Jurkat, Clone E6-1 (cell line): ENCODE data around the gene KCNQ1OT1.

ENCODE experiments used
- DNase-seq: peaks from one replicate; pipeline ENCODE4 v3.0.0-alpha.2; 2011; ENCODE audit warnings: low read depth, low spot score
- H3K4me3 ChIP-seq: 2 replicates; pipeline ENCODE4 v1.5.1; 2011; ENCODE audit warnings: mild to moderate bottlenecking, low read length, control low read depth, moderate library complexity

The KCNQ1OT1 gene

DNA sequence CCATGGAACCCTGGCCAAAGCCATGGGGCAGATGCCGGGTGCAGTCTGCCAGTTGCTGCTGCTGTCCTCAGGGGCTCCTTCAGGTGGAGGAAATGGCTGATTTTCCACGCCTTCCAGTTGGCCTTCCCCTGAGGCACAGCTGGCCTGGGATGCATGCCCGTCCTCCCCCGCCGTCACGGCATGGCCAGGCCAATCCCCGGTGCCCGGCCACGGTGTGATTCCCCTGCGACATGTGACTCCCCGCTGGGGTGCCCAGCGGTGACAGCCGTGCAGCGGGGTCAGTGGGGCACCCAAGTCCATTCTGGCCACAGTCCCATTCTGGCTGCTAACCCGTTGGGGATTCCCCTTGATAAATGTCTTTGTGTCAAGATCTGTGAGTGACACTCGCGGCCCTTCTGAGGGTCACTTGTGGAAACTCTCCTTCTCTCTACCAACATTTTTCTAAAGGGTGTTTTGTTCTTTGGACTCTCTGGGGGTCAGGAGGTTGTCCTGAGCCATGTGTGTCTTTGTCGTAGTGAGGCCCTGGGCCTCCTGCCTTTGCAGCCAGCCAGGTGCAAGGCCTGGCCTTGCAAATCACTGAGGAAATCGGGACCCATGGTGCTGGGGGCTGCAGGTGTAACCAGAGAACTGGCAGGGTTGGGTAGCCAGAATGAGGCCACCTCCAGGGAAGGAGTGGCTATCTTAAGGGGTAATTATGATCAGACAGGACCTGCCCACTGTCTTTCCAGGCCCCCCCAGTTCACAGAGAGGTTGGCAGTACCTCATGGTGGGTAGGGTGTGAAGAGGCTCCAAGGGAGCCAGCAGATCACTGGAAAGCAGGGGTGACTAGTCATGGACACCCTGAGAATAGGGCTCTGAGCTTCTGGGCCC, 37.1 kb downstream of the KCNQ1OT1 start:
- no peak overlapping the region for H3K4me3 ChIP-seq
- DNase-seq = no peak

DNA sequence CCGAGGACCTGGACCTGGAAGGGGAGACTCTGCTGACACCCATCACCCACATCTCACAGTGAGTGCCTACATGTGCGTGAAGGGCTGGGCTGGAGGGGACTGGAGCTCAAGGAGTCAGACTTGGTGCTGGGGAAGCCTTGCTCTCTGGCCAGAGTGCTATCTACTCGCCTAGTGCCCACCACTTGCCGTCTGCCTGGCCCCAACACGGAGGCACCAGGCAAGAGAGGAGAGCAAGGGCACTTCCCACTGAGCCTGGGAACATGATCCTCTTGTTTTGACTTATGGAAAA, 37.8 kb downstream of the KCNQ1OT1 start:
- H3K4me3 ChIP-seq = no peak overlapping the region

DNA sequence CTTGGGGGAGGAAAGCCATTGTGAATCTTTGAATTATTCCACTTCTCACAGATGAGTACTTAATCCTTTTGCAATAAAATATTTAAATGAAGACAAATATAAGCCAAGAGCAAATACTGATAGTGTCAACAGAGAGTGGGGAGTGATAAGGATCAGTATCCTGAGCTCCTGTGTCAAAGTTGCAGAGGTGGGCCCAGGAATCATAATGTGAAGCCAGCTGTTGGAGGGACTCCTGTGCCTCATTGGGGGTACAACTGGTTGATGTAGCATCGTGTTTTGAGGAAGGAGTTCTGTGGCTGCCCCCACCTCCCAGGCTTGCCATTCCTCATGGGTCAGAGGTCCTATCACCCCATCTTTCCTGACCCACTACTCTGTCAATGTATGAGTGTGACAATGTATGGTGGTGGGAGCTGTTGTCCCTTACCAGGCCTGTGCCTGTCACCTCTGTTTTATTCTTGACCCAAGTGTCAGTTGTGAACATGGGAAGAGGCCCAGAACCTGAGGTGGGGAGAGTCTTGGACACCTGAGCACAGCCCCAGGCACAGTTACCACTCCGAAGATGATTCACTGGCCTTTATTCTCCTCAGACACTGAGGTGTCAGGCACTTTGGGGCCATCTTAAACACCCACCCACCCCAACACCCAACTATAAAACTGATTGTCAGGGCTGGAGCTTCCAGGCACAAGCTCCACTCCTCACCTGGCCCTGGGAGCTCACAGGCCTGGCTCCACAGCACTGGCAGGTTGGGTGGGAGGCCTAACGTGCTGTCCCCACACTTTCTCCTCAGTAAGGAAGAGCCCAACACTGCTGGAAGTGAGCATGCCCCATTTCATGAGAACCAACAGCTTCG, 38.4 kb downstream of the KCNQ1OT1 start:
- no peak for DNase-seq
- H3K4me3 ChIP-seq = no peak overlapping the region

More for the DNA sequence above, 37.8 kb downstream of the KCNQ1OT1 start:
- DNase-seq = no peak

DNA sequence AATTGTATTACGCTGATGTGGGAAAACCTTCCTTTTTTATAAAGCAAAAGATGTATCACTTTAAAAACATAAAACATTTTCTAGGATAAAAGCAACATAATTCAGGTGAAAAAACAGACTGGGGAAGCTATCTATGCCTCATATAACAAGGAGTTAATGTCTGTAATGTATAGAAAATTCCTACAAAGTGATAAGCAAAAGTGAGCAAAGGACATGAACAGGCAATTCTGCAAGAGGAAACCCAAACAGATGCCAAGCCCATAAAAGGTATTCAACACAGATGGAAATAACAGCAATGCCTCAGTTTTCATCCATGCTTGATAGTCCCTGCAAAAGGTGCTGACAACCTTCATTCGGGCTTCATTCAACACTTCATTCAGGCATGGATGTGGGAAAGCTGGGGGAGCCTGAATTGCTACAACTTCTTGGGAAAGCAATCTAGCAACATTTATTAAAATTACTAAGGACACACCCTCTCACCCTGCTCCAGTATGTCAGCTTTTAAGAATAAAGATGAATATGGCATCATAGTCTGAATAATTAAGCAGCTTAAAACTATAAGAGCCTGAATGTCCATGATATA, 39.3 kb downstream of the KCNQ1OT1 start:
- no peak overlapping the region for H3K4me3 ChIP-seq
- DNase-seq = no peak

DNA sequence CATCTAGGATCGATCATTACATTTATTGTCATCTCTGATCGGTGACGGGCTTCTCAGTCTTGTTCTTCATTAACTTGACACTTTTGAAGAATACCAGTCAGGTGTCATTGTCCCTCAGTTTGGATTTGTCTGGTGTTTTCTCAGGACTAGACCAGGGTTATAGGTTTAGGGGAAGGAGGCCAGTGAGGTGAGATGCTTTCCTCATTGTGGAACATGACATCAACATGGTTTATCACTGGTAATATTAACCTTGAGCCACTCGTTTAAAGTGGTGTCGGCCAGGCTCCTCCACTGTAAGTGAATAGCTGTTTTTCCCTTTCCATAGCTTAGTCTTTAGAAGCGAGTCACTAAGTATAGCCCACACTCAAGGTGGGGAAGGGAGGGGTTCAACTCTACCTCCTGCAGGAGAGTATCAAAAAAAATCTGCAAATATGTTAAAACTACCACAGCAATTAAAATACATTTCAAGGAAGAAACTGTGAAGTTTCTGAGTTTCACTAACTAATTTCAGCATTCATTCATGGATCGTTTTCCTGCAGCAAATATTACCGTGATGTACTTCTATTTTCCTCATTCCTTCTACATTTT, 42.0 kb downstream of the KCNQ1OT1 start:
- H3K4me3 ChIP-seq = no peak overlapping the region
- no peak for DNase-seq

DNA sequence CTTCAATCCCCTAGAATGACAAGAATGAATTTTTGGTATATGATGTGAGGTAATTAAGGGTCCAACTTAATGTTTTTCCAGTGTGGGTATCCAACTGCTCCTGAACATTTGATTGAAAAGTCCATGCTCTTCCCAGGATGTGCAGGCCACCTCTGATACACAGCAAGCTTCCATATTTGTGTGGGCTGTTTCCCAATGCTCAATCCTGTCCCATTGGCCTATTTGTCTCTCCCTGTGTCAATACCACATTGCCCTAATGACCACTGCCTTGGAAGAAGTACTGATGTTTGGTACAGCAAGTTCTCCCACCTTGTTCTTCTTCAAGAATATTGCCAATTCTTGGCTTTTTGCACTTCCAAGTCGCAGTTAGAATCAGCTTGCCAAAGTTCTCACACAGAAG, 42.9 kb downstream of the KCNQ1OT1 start:
- no peak overlapping the region for H3K4me3 ChIP-seq
- no peak for DNase-seq

DNA sequence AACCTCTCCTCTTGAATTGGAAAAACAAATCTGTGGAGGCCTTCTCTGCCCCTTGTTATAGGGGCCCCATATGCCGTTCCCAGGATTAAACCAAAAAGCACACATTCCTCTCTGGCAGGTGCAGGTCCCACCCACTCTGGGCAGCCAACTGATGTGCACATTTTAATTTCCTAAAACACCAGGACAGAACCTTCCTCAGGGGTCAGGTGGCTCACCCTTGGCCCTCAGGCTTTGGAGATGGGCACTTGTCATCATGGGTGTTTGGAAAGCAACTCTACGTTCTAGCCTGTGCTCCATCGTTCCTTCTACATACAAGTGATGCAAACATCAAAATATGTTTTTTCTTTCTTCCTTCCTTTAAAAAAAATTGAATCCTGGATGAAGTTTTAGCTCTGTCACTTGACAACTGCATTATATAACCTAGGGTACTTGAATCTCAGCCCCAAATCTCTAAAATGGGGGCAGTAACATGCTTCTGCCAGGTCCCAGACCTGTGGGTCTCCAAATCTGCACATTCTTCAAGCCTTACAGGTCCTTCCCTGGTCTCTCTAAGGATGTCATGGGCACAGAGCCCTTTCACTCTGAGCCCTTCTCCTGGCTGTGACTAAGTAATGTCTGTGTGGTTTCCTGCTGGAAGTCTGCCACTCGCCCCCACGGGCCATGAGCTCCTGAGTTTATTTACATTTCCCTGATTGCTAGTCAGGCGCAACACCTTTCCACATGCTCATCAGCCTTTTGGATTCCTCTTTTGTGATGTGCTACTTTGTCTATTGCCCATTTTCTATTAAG, 43.8 kb downstream of the KCNQ1OT1 start:
- H3K4me3 ChIP-seq = no peak overlapping the region
- no peak for DNase-seq

DNA sequence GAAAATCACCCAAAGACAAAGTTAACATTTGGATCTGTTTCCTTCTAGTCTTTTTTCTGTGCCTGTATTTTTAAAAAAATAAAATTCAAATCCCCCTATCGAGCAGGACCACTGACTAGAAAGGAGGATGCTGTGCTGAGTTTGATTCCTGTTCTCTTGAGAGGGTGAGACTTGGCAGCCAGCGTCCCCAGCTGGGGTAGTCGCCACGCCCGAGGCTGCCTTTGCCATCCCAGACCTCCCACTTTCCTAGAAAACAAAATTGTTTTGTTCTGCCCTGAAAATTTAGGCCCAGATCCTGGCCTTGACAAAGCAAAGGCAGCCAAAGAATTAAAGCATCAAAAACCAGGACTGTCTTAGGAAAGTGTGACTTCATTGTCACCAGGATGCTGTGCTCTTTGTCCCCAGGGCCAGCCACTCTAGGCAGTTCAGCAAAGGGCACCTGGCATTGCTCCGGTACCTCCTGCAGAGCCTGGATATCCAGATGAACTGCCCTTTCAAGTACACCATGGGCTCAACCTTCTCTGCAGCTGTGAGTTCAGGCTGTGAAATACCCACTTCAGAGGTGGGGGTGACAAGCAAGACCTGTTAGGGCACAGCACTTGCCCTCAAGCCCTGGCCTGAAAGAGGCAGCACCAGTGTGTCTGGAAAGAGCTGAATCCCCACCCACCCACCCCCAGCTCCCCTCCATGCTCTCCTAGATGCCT, 44.6 kb downstream of the KCNQ1OT1 start:
- no peak for DNase-seq
- H3K4me3 ChIP-seq = no peak overlapping the region

DNA sequence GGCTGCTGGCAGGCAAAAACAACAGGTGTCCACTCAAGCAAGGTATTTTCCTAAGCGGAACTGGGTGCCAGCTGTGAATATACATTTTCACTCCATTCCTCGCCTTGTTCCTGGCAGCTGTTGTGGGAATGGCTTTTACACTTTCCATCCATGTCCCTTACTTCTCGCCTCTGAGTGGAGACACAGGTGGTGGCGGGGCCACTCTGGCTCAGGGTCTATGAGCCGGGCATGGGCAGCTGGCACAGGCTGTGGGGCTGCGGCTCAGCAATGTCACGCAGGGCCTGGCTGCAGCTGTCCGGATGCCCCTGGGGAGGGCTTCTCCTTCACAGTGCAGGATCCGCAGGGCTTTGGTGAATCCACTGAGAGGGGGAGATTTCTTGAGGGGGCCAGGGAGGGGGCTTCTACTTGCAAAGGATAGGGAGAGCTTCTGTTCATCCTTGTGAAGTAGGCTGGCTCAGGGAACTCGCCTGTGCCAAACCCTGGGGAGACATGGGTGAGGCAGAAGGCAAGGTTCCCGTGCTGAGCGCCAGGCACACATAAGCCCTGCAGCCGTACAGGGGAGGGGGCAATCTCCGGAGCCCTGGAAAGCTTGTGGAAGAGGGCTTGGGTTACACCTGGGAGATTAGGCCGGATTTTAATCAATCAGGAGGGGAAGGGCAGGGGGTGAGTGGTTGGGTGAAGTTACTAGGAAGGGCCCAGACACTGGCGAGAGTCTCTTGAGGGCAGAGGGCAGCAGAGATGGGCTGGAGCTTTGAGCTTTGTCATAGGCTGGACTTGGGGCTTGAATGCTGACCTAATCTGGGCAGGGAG, 45.7 kb downstream of the KCNQ1OT1 start:
- H3K4me3 ChIP-seq = no peak overlapping the region

DNA sequence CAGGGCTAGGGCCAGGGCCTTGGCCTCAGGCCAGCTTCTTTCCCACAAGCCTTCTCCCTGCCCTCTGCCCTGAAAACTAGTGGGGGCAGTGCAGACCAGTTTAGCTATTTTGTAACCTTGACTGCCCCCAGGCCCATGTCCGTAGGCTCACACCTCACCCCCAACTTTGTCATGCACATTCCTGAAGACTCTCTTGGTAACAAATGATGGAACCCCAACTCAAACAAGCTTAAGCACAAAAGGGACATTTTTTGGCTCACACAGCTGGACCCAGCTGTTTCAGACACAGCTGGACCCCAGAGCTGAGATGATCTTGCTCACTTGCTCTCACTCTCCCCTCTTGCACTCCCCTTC, 46.6 kb downstream of the KCNQ1OT1 start:
- no peak for DNase-seq
- no peak overlapping the region for H3K4me3 ChIP-seq

More for the DNA sequence above, 45.7 kb downstream of the KCNQ1OT1 start:
- DNase-seq = no peak

DNA sequence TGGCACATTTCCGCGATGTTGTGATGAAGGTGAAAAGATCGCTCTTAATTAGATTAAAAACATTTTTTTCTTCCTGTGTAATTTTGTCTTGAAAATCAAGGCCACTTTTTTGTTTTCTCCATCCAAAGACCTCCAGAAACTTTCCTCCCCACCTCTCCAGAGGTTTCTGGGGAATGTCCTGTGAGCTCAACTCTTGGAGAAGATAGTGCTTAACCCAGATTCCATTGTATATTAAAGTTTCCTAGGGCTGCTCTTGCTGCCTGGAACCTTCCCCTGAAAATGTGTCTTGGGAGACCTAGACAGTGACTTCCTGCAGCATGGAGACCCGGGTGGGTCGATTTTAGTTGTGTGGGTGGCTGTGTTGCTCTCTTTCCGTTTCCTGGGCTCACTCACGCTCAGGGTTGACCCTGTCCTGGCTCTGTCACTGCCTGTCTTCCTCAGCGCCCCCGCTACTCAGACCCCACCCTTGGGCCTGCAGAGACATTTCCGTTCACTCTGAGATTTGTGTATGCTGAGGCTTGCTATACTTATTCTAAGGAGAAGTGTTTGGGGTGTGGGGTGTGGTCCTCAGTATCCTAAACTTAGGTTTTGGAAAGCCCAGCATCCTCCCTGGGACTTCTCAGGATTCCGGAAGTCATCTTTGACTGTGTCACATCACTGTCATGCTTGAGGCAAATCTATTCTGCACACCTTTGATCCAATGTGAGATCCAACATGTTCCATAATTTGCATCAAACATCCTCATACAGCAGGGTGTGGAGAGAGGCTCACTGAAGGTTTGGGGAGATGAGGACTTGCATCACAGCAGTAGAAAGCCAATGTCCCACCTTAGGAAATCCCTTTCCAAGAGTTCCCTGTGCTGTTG, 47.2 kb downstream of the KCNQ1OT1 start:
- DNase-seq = no peak
- no peak overlapping the region for H3K4me3 ChIP-seq

DNA sequence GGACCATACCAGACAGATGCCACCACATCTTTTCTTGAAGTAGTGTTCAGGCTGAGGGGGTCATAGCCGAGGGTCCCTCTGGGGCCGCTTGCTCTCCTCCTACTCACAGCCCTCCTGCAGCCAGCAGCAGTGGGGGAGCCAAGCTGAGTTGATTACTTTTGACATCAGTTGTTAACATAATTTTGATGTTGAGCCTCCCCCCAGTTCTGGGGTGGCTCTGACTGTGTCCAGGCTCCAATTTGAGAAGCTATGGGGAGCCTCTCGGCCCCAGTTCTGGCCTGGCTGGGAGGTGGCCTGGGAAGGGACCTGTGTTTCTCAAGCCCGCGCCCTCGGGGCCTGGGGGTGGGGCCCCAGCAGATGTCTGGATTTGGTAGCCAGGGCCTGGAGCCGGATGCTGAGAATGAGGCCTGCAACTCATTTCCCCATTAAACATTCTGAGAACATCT, 47.9 kb downstream of the KCNQ1OT1 start:
- no peak for DNase-seq
- H3K4me3 ChIP-seq = no peak overlapping the region

DNA sequence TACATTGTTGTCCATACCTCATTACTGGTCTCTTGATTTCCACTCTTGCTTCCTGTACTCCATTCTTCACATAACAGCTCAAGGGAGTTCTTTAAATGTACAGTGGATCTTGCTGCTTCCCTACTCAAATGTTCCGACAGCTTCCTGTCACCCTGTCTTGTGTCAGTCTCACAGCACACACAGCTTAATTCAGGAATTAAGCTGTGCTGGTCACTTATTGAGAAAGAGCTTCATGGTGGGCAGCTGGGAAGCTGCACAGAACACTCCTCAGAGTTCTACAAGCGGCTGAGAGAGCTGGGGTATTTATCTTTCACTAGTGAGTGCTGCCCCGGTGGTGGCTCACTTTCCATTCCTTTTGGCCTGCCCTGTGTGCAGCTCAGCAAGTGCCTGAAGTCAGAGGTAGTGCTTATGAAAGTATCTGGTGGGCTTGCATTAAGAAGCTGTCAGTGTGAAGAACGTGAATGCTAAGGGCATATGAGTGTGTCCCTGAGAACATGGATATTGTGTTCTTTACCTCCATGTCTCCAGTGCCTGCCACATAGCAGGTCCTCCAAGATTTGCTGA, 48.7 kb downstream of the KCNQ1OT1 start:
- DNase-seq = no peak
- H3K4me3 ChIP-seq = no peak overlapping the region

DNA sequence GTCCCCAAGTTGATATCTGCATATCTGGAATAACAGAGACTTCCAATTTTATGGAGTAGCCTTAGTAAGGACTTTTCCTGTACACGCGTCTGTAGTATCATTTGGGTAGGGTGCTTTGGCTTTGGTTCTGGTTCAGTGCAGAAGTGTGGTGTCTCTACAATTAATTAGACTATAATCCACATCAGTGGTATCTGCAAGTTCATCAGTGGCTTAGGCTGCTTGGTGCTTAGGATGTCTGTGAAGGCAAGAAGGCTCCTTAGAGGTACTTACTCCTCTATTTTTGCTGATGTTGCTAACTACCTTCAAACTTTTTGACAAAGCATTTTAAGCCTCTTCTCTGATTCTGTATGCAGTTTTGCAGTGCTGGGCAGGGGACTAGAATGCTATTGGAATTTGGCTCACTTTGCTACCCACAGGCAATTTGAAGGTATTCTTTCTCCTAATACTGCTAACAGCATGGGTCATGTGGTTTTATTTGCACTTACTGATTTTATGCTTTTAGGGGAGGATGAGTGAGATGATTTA, 49.4 kb downstream of the KCNQ1OT1 start:
- H3K4me3 ChIP-seq = no peak overlapping the region
- DNase-seq = no peak

DNA sequence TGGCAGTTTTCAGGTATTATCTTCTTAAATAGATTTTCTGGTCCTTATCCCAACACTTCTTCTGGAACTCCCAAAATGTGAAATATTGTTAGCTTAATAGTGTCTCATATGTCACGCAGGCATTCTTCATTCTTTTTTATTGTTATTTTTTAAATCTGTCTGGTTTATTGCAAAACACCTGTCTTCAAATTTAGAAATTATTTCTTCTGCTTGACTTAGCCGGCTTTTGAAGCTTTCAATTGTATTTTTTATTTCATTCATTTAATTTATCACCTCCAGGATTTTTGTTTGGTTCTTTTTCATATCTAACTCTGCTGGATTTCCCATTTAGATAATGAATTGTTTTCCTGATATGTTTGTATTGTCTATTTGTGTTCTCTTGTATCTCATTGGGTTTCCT, 49.9 kb downstream of the KCNQ1OT1 start:
- no peak overlapping the region for H3K4me3 ChIP-seq
- DNase-seq = no peak

DNA sequence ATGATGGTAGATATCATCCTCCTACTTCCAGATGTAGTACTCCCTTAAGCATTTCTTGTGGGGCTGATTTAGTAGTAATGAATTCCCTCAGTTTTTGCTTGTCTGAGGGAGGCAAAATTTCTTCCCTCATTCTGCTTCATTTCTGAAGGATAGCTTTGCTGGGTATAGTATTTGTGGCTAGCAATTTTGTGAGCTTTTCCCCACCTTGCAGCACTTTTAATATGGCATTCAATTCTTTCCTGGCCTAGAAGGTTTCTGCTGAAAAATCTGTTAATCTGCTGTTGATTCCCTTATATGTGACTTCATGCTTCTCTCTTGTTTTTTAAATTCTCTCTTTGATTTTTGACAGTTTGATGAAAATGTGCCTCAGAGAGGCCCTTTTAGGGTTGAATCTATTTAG, 50.4 kb downstream of the KCNQ1OT1 start:
- DNase-seq = no peak
- H3K4me3 ChIP-seq = no peak overlapping the region
